ENCODE data around the gene BMPER.

BMPER gene

GRCh38 chr7:34181271-34181958 is 276.1 kb downstream of the BMPER start:
- no peak for DNase-seq (ENCODE audit: low spot score)

DNA sequence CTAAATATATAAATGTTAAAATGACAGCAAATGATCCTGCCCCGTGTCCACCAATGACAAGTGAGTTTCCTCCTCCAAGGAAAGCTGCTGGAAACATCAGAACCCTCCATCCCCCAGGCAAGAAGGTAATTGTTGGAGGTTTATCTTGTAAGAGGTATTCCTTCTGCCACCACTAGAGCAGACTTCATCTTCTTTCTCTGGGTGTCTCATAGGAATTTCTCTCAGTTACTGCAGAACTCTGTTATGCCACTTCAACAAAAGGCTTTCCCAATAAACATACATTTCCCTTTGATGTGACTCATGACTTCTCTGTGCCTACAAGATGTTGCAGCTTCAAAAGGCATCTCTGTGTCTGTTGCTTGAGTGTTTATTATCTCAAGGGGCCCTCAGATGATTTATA is 279.1 kb downstream of the BMPER start:
- no peak for DNase-seq (ENCODE audit: low spot score)

GRCh38 chr7:34187798-34188307 is 282.5 kb downstream of the BMPER start:
- no peak for DNase-seq (ENCODE audit: low spot score)

DNA sequence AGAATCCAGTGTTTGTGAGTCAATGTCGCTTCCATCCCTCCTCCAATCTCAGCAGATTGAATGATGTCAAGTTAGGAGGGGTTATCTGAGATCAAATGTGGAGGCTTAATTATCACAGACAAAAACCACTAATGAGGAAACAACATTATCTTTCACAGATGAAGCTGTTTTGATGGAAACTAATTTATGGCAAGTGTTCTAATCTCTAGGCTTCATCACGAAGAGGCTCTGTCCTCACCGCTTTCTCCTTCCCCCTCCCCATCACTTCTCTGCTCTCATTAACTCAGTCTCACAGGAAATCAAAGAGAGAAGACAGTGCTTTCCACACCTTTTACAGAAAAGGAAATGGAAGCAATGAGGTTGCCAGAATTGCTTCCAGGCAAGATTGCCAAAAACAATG is 283.7 kb downstream of the BMPER start:
- no peak for DNase-seq (ENCODE audit: low spot score)

DNA sequence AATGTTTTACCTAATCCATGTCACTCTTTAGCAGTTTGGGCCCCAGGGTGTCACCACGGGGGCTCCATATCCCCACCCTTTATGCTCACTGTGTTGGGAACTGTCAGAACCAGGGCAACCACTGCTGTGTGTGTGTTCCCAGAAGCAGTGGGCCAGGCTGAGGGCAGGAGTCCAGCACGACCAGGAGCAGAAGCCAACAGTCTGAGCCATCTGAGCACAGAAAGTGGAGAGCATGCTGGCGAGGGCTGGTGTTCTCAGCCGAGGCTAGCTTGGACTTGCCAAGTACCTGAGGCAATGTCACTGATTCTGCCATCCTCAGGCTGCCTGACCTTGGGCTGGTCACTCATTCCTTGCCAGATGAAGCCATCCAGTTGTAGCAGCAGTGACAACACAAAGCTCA is 285.0 kb downstream of the BMPER start:
- DNase-seq (ENCODE audit: low spot score), result no peak

GRCh38 chr7:34191162-34191561 is 285.8 kb downstream of the BMPER start:
- no peak for DNase-seq (ENCODE audit: low spot score)

DNA sequence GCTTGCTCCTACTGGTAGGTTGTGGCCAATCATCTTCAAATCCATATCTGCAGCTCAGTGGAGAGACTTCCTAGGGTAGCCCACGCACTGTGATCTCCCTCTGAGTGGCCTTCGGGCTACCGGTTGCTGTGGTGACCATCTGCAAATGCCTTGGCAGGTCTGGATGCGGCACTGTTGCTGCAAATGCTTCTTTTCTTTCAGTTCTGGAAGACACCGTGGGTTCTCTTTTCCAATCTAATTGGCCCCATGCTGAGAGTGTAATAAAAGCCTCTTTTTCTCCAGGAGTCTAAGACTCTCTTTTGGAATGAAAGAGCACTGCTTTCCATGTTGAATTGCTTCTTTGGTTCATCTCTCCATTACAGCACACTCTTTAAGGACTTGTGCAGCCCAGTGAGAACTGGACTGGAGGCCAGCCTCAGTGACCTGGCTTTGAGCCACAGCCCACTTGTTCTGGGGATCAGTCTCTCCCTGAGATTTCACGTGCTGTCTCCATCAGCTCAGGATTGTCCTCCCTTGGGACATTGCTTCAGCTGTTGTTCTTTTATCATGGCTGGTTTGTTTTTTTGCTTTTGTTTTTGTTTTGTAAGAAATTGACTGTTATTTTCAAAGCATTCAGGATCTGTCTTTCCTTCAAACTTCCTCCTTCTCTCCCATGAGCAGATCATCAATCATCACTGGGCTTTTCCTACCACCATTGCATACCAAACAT is 286.6 kb downstream of the BMPER start:
- DNase-seq (ENCODE audit: low spot score), result no peak

GRCh38 chr7:34192906-34193305 is 287.6 kb downstream of the BMPER start:
- DNase-seq (ENCODE audit: low spot score), result no peak

GRCh38 chr7:34198231-34198641 is 292.9 kb downstream of the BMPER start:
- no peak for DNase-seq (ENCODE audit: low spot score)

Measured in RKO (cell line).